Breast epithelium (tissue), 3 donors: ENCODE data around the gene FNDC3A.

Experiments used
- CTCF ChIP-seq, 3 donors: fragments of 450-650 bp; IDR thresholded peaks; one replicate each; pipeline ENCODE4 v1.5.1; 2016 to 2017; ENCODE audit warnings: antibody characterized with exemption in 3 of 3, mild to moderate bottlenecking in 3 of 3, moderate library complexity in 3 of 3
- POLR2A ChIP-seq: fragments of 450-650 bp; IDR thresholded peaks from one replicate; pipeline ENCODE4 v1.6.1; 2016; ENCODE audit warnings: antibody characterized with exemption, mild to moderate bottlenecking, moderate library complexity
- POLR2AphosphoS5 ChIP-seq, 3 donors: sonication (generic); formaldehyde crosslinking; IDR thresholded peaks; one replicate each; pipeline ENCODE4 v1.6.1; 2017; ENCODE audit warnings: antibody characterized with exemption in 3 of 3

- TF ChIP-seq CTCF (IDR thresholded peaks at IDR 0.05) (no peak), POLR2A (no peak), POLR2AphosphoS5 (IDR thresholded peaks at IDR 0.05) (no peak)
Observed at GRCh38 chr13:48993150-48993549, 17.4 kb downstream of the FNDC3A start.
